Measurements from ENCODE around the gene MAPK8IP1.
"Not testable (repeated sequence)": the region's sequence is repeated elsewhere in the genome, so short reads cannot be mapped to it uniquely, and the experiment has no call there.

Gene MAPK8IP1

DNA sequence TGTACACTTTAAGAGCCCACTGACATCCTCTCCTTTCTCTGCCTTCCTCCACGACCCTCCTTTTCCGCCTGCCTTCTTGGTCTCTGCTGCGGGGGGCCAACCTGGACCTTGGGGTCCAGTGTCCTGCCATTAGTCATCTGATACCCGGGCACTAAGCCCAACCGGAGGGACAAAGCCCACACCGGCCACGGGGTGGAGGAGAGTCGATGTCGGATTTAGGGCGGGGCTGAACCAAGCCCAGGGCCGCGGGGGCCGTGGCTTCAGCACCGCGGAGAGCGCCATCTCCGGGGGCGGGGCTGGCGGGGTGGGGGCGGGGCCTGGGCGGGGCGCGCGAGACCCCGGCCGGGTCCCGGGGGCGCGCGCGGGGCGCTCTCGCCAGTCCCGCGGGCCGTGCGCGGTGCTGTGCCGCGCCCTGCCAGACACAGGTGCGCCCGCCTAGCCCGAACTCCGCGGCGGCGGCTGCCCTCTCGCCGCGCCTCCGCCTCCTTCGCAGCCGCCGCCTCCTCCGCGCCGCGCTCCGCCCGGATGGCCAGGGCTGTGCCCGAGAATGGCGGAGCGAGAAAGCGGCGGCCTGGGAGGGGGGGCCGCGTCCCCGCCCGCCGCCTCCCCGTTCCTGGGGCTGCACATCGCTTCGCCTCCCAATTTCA lies at the start of gene MAPK8IP1:
TSS of gene MAPK8IP1 (plus strand) at position 378 of the 647 bp plus-strand sequence. CDS start at position 548, 170 bp downstream.
- peak; percentile 42 for DNase-seq (ENCODE audit: low read depth)

DNA sequence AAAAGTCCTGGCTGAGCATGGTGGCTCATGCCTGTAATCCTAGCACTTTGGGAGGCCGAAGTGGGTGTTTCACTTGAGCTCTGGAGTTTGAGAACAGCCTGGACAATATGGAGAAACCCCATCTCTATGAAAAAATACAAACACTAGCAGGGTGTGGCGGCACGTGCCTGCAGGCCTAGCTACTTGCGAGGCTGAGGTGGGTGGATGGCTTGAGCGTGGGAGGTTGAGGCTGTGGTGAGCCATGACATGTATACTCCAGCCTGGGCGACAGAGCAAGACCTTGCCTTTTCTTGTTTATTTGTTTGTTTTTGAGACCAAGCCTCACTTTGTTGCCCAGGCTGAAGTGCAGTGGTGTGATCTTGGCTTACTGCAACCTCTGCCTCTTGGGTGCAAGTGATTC lies 46.2 kb upstream of the MAPK8IP1 start:
- no peak for DNase-seq (ENCODE audit: low read depth)

DNA sequence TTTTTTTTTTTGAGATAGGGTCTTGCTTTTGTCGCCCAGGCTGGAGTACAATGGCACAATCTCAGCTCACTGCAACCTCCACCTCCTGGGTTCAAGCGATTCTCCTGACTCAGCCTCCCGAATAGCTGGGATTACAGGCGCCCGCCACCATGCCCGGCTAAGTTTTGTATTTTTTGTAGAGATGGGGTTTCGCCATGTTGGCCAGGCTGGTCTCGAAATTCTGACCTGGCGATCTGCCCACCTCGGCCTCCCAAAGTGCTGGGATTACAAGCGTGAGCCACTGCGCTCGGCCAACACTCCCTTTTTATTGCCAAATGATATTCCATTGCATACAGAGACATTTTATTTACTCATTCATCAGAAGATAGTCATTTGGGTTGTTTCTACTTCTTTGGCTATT lies 45.2 kb upstream of the MAPK8IP1 start:
- not testable (repeated sequence) for DNase-seq (ENCODE audit: low read depth)

DNA sequence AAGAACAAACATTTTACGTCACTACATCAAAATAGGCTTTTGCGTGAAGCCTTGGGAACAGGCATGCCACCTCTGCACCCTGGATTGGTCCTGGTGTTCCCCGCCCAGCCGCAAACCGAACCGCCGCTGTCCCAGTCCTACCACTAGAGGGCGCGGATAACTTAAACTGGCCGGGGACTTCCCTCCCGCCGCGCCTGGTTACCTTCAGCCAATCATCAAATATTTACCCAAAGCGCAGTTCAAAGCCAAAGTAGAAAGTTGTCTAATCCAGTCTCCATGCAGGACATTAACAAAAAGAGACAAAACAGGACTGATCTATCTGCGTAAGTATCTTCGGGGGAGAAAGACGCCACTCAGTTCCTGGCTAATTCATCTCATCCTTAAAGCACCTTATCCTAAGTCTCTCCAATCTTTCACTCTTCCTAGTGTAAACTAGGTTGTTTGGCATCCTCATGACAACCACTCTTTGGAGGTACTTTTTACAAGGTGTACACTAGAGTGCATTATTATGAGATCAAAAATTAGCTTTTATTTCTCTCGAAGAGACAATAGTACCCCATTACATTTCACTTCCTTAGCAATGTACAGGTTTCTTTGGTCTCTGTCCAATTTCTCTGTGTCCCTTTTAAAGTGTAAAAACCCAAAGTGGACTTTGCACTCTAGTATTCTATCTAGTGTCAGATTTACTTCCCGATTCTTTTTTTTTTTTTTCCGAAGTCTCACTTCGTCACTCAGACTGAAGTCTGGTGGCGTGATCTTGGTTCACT lies 42.1 kb upstream of the MAPK8IP1 start:
- DNase-seq (ENCODE audit: low read depth) = peak; percentile 65

DNA sequence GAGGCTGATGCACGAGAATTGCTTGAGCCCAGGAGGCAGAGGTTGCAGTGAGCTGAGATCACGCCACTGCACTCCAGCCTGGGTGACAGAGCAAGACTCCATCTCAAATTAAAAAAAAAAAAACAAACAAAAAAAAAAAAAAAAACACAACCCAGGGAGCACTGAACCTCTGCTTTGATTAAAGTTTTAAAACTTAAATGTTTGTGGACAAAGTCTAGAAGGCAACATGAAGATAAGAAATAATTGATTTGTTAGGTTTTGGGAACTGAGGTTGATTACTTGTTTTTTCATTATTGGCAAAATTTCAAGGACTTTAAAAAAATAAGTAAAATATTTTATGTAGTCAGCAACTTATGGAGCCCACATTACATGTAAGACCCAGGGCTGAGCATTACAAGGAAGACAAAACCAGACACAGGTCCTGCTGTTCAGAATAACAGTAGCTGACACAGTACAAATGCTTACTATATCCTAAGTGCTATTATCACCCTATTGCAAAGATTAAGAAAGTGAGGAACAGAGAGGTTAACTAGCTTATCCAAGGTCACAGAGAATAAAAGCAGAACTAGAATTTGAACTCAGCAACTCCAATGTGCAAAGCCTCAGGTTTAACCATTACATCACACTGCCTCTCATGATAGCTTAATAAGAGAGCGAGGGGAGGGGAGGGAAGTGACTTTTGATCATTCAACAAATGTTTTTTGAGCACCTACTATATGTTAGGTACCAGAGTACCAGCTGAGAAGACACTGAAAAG lies 40.5 kb upstream of the MAPK8IP1 start:
- DNase-seq (ENCODE audit: low read depth) = no peak

DNA sequence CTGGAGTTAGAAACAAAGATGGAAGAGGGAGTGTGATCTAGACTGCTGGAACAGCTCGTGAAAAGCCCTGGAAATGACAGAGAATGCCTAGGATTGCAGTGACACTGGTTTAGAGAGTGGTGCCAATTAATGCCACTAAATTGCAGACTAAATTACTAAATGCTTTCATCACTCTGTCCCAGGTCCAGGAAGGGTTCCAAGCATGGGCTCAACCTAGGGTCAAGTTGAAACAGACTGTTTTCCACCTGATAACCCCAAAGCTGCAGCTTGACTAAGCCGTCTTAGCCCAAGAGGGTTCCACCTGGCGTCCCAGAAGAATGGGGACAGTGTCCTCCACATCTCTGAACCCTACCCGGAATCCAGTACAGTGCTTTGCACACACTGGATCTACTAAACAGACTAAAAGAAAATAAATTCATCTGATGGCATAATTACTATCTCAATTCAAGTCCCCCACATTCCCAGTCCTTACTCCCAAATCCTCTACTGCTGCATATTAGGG lies 39.2 kb upstream of the MAPK8IP1 start:
- no peak for DNase-seq (ENCODE audit: low read depth)

DNA sequence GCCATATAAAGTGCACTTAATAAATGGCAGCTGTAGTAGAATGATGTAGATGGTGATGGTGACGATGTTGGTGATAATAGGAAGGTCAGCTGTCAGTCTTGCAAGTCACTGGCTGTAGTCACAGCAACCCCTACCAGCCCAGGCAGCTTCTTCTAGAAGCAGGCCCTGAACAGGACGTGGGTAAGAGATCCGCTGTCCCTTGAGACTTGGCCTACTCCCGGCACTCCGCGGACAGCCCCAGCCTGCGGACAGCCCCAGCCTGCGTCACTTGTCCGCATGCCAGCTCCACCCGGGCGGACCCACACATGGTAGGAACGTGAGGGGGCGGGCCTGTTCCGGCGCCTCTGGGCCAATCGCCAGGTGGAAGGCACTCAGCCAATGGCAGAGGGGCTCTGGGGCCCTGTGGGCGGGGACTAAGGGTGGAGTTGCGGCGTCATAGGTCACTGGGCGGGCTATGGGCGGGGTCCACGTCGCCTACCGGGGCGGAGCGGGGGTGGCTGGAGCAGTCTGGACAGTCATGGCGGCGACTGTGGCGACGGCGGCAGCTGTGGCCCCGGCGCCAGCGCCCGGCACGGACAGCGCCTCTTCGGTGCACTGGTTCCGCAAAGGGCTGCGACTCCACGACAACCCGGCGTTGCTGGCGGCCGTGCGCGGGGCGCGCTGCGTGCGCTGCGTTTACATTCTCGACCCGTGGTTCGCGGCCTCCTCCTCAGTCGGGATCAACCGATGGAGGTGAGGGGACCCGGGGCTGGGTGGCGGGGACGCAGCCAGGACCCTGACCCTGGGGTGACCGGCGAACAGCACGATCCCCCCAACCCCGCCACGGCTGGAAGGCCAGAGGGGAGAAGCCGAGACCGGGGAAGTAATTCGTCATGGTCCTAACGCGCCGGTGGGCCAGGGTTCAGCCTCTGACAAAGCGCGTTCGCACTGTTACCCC lies 38.2 kb upstream of the MAPK8IP1 start, which contains the start of gene CRY2:
TSS of gene CRY2 (plus strand) at position 502 of the 937 bp plus-strand sequence. CDS start at position 518, 16 bp downstream.
- peak; percentile 98 for DNase-seq (ENCODE audit: low read depth)

DNA sequence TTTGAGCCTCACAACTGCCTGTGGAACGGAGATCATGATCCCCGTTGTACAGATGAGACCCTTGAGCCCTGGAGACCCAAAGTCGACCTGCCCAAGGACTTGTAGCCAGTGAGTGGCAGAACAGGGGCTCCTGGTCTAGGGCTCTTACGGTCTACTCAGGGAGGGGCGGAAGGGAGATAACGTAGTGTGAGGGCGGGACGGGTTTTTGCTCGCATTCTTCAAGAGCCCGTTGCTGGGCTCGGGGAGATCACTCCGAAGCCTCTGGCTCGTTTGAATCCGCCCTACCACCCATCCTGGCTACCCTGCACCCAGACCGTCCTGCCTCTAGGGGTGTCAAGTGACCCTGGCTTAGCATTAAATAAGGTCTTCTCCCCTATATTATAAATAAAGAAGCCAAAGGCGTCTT lies 37.5 kb upstream of the MAPK8IP1 start:
- peak; percentile 6 for DNase-seq (ENCODE audit: low read depth)

DNA sequence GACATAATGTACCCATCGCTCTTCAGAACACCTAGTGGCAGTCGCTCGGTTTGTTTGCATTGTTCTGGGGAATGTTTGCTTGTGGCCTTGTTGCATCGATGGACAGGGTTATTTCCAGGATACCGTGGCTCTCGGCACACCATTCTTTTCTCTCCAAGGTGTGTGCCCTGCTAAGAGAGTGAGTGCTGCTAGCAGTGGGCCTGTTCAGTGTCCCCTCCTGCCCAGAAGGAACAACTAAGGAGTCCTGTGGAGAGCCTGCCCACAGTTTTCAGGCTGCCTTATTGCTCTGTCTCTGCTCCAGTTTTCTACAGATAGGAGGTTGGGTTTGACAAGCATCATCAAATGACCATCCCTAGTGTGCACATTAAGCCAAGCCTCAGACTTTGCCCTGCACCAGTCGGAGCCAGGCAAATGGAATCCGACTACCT lies 36.8 kb upstream of the MAPK8IP1 start:
- DNase-seq (ENCODE audit: low read depth) = no peak

DNA sequence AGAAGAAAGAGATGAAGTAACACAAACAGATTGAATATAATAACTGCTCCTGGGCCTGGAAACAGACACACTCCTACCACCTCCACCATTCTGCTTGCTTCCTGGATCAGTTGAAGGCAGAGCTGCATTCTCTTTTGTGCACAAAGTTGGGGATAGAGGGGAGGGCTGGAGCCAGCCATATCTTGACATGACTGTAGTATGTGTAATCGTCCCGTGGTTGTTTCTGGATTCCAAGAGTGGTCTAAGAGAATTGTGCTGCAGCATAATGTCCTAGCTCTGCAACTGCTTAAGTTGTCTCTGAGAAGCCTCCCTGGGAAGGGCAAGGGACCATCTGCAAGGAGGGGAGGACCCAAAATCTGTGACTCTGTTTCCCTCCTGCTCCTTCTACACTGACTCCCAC lies 35.0 kb upstream of the MAPK8IP1 start:
- no peak for DNase-seq (ENCODE audit: low read depth)

DNA sequence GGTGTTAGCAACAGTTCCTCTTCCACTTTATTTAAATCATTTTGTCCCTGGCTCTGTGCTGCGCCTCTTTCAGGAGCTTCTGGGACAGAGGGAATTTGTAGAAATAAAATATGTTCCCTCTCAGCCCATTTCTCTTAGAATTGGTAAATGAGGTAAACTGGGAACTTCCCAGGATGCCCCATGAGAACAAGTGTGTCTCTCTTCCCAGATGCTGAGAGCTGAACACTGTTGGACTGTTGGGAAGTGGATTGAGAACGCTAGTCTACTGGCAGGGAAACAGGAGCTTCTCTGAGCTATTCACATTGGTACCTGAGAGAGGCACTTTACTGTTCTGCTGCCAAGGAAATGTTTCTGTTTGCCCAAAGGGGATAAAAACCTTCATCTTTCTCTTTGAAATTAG lies 34.2 kb upstream of the MAPK8IP1 start:
- DNase-seq (ENCODE audit: low read depth) = no peak

DNA sequence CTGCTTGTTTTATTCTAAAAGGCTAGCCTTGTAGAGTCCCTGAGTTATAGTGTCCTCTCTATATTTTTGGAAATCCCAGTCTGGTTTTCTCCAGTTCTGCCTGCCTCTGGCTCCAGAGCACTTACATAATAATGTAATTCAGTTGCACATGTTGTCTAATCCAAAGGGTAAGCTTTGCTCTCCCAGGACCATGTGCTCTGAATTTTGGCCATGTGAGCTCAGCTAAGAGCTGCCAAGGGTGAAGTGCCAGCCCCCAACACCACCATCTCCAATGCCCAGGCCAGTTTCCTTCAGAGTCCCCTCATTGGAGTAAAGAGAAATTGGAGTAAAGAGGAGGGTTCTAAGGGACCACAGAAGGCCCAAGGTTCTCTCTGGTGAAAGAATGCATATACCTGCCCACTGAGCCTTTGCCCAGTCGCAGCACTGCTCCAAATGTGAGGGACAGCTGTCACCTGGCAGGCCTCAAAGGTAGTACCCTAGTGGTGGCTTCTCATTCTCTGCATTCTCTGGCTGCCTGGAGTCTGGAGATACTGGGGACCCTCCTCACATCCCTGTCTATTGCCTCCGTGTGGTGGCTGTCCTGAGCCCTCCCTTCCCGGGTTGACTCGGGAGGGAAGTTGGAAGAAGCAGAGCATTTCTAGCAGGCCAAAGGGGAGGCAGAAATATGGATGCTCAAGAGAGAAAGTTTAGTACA lies 33.3 kb upstream of the MAPK8IP1 start:
- no peak for DNase-seq (ENCODE audit: low read depth)

DNA sequence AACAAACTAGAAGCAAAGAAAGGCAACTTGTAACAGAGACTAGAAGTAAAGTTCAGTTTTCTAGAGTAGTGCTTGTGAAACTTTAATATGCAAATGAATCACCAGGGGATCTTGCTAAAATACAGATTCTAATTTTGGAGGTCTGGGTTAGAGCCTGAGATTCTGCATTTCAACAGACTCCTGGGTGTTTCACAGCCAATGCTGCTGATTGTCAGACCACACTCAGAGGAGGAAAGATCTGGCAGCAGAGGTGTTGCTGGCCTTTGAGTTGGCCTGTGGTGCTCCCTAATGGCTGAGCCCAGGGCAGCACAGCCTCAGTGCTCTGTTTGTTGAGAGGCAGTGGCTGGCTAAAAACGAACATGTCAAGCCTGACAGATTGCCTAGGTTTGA lies 32.7 kb upstream of the MAPK8IP1 start:
- no peak for DNase-seq (ENCODE audit: low read depth)

DNA sequence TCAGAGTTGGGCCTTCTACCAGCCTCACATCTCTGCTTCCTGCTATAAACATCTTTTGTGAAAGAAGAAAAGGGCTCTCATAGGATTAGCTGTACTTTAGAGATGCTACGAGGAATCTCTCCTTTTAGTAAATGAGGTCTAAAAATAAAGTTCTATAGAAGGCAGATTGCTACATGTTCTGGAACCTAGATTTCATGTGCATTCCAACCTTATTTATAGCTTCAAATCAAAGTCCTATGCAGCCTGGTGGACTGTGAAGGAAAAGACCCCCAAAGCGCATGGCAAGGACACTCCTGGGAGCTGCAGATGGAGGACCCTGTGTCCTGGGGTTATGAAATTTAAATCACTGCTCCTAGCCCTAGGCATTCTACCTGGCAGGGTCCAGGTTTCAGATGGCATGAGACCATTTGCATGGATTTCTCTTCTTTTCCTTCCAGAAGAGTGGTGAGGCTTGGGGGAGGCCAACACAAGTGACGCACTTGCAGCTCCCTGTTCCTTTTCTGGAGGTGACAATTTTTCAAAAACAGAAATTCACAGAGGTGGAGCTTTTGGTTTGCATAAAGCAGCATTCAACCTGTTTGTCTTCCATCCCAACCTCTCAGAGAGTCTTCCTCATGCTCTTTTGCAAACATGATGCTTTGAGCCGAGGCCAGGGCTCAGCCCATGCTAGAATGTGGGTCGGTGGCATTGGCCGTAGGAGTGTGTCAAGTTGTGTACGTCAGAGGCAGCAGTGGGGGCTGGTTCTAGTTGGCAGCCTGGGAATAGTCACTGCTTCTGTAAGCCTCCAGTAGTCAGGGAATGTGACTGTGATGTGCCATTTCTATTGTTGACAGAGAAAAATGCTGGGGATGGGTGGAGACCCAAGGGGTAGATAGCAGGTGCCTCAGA lies 31.9 kb upstream of the MAPK8IP1 start:
- DNase-seq (ENCODE audit: low read depth) = no peak

DNA sequence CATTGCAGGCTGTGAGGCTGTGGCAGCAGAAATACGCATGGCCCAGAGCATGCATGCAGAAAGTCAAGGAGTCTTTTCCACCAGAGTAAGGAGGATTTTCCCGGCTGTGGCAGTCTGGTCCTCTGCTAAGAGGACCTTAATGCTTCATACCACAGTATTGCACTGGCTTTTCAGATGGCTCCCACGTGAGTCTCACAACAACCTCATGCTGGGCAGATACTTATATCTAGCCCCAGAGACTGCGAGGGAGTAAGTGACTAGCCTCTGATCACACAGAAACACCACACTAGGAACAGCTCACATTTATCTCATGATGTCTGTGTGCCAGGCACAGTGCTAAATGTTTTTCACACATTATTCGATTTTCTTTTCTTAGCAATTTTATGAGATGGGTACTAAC lies 30.1 kb upstream of the MAPK8IP1 start:
- DNase-seq (ENCODE audit: low read depth) = no peak

DNA sequence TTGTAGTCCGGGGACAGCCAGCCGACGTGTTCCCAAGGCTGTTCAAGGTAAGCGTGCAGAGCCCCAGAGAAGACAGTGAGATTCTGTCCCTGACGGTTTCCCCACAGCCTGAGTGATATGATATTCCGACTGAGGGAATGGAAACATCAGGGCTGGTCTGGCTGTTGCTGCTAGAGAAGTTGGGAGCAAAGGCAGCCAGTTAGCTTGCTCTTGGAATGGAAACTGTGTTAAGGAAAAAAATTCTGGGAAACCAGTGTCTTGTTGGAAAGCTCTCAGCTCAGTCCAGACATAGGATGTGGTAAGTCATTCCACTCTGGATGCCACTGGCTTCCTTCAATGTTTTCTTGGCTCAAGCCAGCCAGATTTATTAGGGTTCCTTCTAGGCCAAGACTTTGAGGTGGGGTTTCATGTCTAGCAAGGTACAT lies 29.4 kb upstream of the MAPK8IP1 start:
- DNase-seq (ENCODE audit: low read depth) = no peak

DNA sequence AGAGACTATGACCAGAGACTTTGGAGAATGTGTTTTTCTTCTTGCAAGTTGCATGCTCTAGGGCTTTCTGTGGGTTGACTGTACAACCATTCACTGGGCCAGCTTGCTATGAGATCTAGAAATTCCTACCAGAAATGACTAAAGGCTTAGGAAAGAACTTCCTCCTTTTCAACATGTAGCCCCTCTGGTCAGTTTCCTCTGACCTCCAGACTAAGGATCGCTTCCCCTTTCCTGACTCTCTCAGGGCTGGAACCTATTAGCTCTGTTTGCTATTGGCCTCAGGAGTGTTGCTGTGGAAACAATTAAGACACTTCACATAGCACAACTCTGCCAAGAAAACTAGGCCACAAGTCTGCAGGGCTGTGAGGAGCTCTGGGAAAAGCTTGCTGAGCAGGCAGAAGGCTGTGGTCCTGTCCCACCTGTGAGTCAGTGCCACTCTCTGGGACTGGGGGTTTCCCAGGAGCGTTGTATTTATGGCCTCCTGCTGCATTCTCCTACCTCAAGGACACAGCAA lies 27.4 kb upstream of the MAPK8IP1 start:
- no peak for DNase-seq (ENCODE audit: low read depth)

DNA sequence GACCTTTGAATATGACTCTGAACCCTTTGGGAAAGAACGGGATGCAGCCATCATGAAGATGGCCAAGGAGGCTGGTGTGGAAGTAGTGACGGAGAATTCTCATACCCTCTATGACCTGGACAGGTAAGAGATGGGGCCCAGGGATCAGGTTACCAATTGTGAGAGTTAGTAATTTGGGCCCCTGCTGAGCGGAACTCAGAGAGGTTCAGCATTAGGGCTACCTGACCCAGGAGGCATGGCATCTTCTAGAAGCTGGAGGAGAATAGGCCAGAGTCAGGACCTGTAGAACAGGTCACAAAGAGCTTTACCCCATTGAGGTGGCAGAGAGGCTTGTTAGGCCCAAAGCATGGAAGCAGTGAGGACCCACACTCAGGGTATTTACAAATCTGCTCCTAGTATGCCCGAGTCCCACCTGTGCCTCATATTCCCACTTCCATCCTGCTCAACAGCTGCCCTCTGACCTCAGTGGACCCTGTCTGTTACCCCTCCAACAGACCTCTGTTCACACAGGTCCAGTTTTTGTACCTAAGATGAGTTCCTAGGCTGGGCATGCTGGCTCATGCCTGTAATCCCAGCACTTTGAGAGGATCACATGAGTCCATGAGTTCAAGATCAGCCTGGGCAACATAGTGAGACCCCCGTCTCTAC lies 26.6 kb upstream of the MAPK8IP1 start:
- DNase-seq (ENCODE audit: low read depth) = no peak

DNA sequence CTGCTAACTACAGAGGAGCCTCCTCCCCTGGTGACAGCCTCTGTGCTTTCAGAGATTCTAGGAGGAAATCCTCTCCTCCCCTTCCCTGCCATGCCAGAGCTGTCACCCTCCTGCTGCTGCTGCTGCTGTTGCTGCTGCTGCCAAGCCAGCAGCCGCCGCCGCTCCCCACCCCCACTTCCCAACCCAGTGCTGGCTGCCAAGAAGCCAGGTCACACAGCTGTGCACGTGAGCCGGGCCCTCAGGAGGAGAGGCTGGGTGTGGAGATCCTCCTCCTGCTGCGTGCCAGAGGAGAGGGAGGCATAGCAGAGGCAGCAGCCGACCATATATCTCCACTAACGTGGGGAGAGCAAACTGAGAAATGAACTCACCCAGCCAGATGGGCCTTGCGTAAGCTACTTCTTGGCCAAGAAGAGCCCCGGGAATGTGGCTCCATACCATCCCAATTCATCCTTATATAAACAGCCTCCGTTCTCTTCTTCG lies 25.8 kb upstream of the MAPK8IP1 start:
- no peak for DNase-seq (ENCODE audit: low read depth)
